Middle frontal gyrus (tissue), 1 donor: ENCODE results near the gene SPATA17.

Experiments
- DNase-seq: peaks from one replicate; pipeline ENCODE4 v3.0.0-alpha.2; 2015; ENCODE audit warnings: low spot score; ENCODE audit errors: extremely low spot score

The SPATA17 gene

DNA sequence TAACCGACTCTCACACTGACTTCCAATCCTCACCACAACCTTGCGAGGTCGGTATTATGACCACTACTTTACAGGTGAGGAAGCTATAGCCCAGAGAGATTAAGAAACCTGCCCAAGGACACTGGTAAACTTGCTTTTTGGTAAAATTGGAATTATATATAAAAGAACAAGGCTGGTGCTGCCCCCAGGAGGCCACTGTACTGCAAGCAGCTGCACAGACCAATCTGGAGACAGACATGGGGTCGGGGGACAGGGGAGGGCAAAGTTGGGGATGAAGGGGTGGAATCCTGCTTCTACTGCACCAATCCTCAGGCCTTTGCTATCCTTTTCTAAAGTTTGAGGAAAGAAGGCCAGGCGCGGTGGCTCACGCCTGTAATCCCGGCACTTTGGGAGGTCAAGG, 280.8 kb downstream of the SPATA17 start:
- DNase-seq: no peak

DNA sequence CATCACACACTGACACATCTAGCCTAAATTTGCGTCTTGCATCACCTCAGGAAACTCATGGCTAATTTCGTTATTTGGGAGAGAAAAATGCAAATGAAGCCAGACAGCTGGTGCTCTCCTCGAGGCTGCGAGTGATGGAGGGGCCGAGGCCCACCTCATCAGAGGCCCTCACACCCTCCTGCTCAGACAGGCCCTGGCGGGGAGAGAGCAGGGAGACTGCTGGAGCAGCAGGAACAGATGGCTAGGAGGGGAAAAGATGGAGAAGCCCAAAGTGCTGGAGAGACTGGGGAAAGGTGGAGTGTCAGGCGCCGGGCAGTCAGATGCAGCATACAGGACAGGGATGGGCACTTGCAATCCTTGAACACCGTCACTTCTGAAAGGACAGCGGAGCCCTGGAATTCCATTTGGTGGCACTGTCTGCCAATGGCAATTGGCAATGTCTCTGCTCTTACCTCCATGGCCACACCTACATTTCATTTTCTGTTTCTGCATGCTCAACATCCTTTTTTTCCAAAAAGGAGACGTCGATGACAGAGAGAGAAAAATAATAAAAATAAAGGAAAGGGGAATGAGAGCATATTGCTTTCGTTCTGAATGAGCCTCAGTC, 286.2 kb downstream of the SPATA17 start:
- no peak for DNase-seq

DNA sequence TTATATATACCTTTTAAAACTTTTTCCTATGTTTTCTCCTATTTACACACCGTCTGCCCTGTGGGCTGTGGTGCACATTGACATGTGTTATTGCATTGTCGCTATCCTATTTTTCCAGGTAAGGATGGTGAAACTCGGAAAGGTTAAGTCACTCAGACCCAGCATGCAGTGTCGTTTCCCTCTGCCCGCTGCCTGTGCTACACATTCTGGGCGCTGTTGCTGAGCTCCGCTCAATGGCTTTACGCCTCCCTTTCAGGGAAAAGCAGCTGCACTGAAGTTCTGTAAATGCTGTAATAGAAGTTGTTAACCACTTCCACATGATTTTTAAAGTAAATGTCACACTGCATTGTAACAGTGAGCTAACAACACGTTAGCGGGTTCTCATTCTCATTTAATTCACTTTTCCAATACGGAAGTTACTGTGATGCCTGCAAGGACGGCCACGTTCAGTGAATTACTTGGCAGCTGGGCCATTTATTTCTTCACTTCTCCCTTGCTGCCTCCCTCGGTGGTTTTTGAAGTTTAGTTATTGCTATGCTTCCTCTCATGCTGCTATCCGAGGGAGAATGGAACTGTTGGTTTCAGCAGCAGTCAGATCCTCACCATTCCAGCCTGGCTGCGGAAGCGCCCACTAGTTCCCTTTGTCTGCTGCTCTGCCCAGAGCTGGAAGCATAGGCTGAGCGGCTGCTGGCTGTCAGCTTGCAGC, 288.7 kb downstream of the SPATA17 start:
- DNase-seq: no peak
